GM19395 (cell line): ENCODE data around the gene ZSCAN5C.
"Not testable (repeated sequence)": the region's sequence is repeated elsewhere in the genome, so short reads cannot be mapped to it uniquely, and the experiment has no call there.

Source experiments
- ATAC-seq: cut with Tn5 transposase; IDR thresholded peaks from one replicate; pipeline ENCODE4 v1.9.1; 2021; ENCODE audit warnings: mild to moderate bottlenecking, moderate library complexity; ENCODE audit not compliant: unreplicated experiment

ZSCAN5C gene, protein sequence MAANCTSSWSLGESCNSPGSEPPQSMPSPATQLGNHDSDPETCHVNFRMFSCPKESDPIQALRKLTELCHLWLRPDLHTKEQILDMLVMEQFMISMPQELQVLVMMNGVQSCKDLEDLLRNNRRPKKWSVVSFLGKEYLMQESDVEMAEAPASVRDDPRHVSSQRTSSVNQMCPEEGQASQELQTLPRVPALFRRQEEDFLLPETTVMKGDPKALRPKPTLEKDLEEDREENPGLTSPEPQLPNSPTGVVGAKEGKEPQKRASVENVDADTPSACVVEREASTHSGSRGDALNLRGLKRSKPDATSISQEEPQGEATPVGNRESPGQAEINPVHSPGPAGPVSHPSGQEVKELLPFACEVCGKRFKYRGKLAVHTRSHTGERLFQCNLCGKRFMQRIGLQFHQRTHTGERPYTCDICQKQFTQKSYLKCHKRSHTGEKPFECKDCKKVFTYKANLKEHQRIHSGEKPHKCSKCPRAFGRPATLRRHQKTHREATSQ

DNA sequence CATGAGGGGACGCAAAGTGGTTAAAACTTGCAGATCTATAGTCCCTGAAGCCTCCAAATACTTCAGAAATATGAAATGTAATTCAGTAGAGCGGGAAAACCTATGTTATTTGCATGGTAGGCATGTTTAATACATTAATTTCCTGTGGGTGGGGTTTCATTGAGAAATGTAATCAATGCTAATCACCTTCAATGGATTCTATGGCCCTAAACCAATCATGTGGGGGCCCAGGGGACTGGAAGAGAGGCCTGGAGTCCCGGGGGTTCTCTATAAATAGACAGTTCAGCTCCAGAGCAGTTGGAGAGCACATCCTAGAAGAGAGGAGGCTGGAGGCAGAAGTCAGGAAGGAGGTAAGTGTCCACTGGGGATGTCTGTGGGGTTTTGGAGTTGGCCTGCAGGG, at the start of gene ZSCAN5C:
Gene ZSCAN5C, plus strand, starts transcription at position 301 of the 400 bp plus-strand sequence. CDS start 3,641 bp downstream, outside the sequence.
- ATAC-seq = no peak

DNA sequence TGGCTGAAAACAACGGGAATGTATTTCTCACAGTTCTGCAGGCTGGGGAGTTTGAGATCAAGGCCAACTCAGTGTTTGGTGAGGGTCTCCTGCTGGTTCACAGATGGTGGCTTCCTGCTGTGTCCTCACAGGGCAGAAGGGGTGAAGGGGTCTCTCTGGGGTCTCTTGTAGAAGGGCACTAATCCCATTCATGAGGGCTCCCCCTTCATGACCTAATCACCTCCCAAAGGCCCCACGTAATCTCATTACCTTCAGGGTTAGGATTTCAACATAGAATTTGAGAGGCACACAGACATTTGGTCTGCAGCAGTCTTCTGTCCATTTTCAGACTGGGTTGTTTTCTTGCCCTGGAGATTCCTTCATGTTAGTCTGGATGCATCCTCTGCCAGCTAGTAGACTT, 49.4 kb upstream of the ZSCAN5C start:
- no peak for ATAC-seq

DNA sequence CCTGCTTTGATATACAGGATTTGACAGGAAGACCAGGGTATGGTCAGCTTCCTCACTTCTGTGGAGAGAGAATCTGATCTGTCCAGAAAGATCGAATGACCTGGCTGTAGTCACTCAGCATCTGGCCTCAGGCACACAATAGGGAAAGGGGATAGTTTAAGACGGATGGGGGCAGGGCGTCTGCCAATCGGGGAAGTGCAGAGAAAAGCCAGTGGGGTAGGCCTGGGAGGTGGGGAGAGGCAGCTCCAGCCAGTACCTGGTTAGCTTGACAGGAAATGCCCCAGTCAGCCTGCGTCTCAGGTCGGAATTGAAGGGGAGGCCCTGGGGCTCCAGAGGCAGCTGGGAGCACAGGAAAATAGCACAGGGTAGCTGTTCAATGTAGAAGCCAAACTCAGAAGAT, 48.6 kb upstream of the ZSCAN5C start:
- no peak for ATAC-seq

DNA sequence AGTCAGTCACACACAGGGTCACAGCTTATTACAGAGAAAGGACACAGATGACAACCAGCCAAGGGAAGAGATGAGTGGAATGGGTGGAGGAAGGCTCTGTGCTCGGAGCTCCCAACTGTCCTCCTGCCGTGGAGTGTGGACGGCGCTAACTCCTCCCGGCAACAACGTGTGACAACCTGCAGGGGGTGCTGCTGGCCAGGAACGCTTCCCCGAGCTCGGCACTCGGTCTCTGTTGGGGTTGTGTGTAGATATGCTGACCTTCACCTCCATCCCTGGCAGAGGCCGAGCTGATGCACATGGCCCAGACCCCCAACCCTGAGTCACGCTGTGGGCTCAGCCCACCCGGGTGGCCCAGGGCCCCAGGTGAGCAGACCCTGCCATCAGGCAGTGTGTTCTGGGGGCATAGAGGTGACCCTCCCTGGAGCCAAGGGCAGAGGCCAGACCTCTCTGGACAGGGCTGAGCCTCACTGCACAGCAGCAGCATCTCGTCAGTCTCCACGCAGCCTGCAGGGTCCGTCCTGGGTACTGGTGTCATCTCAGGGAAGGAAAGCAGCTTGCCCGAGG, 46.9 kb upstream of the ZSCAN5C start:
- ATAC-seq = no peak

DNA sequence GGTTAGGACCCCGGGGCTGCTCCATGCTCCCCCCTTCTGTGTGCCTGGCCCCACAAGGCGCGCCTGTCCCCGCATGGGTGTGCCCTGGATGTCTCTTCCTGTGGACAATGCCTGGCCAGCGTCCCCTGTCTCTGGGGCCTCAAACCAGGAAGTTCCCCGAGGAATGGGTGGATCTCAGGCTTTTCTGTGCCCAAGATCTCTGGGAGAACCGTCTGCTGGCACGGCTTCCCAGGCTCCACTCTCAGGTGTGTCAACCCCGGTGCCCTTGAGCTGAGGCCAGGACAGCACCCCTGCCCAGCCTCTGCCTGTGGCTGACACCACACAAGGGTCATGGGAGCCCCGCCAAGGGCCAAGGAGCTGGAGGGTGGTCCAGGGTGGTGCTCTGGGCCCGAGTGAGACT, 45.3 kb upstream of the ZSCAN5C start:
- no peak for ATAC-seq

DNA sequence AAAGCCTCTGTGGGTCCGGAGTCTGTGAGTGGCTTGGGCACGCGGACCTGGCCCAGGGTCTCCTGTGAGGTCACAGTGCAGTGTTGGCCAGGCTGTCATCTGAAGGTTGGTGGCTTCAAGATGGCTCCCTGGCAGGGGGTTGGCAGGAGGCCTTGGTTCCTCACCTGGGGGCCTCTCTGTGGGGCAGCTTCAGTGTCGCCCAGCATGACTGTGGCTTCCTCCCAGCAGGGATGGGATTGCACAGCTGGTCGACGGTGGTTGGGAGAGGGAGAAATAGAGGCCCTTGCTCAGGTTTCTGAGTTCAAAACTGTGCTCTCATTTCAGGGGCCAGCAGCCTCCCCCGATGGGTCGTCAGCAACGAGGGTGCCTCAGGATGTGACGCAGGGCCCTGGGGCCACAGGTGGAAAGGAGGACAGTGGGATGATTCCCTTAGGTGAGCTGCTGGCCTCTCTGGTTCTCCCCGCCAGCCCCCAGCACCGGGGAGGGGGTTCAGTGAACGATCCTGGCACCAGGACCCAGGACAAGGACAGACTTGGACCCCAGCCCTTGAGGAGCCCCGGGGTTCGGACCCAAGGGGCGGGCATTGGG, 43.8 kb upstream of the ZSCAN5C start:
- no peak for ATAC-seq

DNA sequence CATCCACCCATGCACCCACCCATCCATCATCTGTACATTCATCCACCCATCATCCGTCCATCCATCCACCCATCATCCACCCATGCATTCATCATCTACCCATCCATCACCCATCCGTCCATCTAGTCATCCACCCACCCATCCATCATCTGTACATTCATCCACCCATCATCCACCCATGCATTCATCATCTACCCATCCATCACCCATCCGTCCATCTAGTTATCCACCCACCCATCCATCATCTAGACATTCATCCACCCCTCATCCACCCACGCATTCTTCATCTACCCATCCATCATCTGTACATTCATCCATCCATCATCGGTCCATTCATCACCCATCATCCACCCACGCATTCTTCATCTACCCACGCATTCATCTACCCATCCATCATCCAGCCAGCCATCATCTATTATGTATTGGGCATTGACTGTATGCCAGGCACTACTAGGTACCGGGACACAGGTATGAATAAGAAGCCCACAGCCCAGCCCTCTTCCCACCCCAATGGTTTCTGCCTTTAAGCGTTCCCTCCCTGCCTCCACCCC, 43.0 kb upstream of the ZSCAN5C start:
- no peak for ATAC-seq

DNA sequence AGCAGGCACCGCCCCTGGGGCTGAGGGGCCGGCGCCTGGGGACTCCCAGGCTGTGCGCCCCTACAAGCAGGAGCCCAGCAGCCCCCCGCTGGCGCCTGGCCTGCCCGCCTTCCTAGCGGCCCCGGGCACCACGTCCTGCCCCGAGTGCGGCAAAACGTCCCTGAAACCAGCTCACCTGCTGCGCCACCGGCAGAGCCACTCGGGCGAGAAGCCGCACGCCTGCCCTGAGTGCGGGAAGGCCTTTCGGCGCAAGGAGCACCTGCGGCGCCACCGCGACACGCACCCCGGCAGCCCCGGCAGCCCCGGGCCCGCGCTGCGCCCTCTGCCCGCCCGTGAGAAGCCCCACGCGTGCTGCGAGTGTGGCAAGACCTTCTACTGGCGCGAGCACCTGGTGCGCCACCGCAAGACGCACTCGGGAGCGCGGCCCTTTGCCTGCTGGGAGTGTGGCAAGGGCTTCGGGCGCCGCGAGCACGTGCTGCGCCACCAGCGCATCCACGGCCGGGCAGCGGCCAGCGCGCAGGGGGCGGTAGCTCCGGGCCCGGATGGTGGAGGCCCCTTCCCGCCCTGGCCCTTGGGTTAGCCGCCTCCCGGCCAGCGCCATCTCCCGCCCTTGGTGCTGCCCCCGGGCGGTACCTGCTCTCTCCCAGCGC, 42.3 kb upstream of the ZSCAN5C start:
- no peak for ATAC-seq

DNA sequence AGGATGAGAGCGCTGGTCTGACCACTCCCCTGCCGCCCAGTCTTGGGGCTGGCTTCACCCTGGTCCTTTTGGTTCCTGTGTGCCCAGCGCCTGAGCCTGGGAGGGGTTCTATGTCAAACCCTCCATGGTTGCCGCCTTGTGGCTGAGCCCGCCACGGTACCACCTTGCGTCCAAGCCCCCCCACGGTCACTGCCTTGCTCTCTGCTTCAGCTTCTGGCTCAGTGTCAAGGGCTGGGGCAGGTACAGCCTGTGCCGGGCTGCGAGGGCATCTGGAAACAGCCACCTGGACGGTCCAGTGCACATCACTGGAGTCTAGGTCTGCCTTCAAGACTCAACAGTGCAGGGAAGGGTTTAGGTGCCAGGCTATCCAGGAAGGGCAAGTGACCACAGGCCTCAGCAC, 40.5 kb upstream of the ZSCAN5C start:
- ATAC-seq = no peak

DNA sequence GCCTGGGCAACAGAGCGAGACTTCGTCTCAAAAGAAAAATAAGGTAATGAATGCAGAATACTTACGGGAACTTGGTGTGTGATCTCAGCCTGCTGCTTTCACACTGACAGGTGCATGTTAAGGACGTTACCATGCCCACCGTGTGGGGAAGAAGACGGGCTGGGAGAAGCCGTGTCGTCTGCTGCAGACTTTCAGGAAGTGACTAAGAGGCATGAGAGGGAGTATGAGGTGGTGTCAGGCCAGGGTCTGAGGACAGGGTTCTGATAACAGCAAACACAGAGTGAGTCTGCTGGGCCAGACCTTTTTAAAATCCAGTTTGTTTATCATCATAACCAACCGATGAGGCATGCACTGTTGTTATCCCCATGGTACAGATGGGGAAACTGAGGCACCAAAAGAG, 39.8 kb upstream of the ZSCAN5C start:
- no peak for ATAC-seq

DNA sequence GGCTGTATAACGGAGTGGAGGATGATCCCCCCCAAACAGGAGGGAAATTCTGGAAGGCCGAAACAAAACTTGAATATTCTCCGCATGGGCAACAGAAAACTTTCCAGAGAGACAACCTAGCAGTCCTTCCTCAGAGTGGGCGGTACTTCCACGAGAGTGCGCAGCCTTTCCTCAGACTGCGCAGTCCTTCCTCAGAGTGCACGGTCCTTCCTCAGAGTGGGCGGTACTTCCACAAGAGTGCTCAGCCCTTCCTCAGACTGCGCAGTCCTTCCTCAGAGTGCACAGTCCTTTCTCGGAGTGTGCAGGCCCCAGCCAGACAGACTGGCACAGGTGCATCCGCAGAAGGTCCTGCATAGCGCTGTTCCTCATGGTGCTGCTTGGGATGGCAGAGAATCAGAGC, 39.0 kb upstream of the ZSCAN5C start:
- no peak for ATAC-seq

DNA sequence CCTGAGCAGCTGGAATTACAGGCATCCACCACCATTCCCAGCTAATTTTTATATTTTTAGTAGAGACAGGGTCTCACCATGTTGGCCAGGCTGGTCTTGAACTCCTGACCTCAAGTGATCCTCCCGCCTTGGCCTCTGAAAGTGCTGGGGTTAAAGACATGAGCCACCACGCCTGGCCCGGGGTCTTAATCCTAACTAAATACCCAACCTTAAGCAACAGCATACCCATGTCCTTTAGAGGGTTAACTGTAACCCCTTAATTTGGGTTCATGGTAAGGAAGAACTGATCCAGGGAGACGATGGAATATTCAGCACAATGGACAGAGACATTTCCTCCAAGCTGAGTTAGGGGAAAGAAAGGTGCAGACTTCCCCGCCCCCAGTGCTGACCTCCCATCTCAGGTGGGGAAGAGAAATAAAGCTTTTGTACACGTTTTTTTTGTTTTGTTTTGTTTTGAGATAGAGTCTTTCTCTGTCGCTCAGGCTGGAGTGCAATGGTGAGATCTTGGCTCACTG, 35.0 kb upstream of the ZSCAN5C start:
- ATAC-seq = no peak

DNA sequence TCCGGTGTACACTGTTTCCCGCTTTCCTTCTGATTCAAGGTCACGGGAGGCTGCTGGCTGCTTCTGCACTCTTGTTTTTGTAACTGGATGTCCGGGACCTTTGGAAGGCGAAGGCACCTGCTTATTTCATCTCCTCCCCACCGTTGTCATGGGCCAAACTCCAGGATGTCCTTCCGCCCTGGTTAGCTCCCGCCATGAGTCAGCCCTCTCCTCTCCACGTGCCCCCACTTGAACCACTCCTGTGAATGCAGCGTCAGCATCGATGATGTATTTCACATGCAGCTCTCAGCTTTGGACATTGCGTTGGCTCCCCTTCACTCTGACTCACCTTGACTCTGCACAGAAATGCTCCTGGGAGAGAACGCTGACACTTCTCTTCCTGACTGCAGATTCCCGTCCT, 31.8 kb upstream of the ZSCAN5C start:
- no peak for ATAC-seq

DNA sequence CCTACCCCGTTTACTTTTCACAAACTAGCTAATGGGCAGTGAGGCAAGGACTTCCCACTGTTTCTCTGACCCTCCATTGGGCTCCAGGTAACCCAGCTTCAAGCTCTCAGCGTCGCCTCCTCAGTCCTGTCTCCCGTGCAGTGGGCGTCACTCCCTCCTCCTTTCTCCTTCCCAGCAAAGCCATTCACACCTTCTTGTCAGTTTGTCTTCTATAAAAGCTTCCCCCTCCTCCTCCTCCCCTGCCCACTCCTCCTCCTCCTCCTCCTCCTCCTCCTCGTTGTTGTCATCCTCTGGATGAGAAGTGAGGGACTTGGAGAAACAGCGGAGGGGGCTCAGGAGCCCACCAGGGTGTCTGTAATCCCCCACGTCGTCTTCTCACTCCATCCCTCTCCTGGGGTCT, 28.0 kb upstream of the ZSCAN5C start:
- ATAC-seq = no peak

DNA sequence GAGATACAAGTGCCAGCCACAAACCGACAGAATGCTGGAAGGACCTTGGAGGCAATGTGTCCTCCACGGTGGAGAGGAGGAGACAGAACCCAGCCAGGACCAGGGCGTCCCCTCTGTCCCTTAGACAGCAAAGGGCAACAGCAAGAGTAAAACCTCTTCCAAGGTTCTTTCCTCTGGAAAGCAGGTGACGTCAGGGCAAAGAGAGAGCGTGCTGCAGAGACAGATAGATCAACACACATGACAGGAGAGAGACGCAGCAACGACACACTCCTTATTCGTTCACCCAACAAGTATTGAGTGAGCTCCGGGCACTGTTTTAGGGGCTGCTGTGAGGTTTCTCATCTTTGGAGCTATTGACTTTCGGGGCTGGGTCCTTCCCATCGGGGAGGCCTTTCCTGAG, 27.5 kb upstream of the ZSCAN5C start:
- ATAC-seq = no peak

DNA sequence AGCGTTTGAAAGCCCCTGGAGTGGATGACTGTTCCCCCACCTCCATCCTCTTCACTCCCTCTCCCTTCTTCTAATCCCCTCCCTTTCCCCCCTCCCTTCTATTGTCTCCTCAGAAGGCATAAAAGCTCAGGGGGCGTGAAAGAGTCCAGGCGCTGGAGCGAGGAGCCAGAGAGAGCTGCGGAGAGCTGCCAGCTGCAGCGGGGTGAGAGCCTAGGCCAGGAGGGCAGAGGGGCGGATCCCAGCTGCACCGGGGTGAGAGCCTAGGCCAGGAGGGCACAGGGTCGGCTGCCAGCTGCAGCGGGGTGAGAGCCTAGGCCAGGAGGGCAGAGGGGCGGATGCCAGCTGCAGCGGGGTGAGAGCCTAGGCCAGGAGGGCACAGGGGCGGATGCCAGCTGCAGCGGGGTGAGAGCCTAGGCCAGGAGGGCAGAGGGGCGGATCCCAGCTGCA, 26.2 kb upstream of the ZSCAN5C start, which contains the start of gene GALP:
Gene GALP, plus strand, starts transcription at position 148 of the 447 bp plus-strand sequence. CDS start 1,101 bp downstream, outside the sequence.
- ATAC-seq = not testable (repeated sequence)

DNA sequence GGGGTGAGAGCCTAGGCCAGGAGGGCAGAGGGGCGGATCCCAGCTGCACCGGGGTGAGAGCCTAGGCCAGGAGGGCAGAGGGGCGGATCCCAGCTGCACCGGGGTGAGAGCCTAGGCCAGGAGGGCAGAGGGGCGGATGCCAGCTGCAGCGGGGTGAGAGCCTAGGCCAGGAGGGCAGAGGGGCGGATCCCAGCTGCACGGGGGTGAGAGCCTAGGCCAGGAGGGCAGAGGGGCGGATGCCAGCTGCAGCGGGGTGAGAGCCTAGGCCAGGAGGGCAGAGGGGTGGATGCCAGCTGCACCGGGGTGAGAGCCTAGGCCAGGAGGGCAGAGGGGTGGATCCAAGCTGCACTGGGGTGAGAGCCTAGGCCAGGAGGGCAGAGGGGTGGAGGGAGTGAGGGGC, 25.8 kb upstream of the ZSCAN5C start:
- not testable (repeated sequence) for ATAC-seq

DNA sequence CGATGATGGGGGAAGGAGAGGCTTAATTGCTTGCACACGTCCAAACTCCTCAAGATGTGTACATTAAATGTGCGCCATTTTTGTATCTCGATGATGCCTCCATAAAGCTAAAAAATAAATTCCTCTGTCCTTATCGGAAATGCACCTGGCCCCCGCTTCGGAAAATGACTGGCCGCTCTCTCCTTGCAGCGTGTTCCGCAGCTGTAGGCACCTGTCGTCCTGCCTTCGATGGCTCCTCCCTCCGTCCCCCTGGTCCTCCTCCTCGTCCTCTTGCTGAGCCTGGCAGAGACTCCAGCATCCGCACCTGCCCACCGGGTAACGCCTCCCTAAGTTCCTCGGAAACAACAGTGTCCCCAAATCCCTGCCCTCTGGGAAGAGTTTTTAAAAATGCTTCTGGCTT, 25.2 kb upstream of the ZSCAN5C start:
- ATAC-seq = no peak

DNA sequence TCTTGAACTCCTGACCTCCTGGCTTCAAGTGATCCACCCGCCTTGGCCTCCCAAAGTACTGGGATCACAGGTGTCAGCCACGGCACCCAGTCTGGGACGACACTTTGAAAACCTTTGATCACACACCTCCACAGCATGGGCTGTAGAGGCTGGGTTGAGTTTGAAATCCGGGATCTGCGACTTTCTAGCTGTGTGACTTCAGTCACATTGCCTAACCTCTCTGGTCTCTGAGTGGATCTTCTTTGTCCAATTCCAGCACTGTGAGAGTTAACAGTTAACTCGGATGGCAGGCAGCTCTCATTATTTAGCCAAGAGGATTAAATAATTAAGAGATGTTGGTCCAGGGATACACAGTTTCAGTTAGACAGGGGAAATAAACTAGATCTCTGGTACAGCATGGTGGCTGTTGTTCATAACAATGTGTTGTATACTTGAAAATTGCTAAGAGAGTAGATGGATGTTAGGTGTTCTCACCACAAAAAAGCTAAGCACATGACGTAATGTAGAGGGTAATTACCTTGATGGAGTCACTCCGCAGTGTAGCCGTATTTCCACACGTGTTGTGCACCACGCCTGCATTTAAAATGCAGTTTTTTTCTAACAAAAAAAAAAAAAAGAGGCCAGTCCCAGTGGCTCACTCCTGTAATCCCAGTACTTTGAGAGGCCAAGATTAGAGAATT, 24.4 kb upstream of the ZSCAN5C start:
- ATAC-seq = no peak

DNA sequence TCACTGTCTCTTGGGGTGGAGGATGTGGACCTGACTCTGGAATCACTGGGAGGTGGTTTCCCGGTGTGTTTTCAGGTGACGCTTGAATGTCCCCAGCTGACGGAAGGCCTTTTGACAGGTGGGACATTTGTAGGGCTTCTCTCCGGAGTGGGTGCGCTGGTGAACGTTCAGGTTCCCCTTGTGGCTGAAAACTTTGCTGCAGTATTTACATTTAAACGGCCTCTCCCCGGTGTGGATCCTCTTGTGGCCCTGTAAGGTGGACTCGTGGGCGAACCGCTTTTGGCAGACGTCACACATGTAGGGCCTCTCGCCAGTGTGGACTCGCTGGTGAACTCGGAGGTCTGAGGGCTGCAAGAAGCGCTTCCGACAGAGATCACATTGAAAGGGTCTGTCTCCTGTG, 12.3 kb upstream of the ZSCAN5C start:
- ATAC-seq = no peak
